Measurements from ENCODE around the gene MCOLN1. TPM values are rescaled to one million over a fixed set of nuclear protein-coding genes. Genes with fewer than 3 reads are reported as not detected.

MCOLN1 gene
- total RNA-seq, 1 donor from 2014 or later: 6.6 TPM

GRCh38 chr19:7524992-7525739 is 2.7 kb downstream of the MCOLN1 start:
- Histone ChIP-seq H3K27ac (no peak overlapping the region), H3K4me1 (peaks cover 10% of the 10 kb centered on the region), H3K9me3 (ENCODE audit: low read depth) (no peaks in the 10 kb centered on the region), H3K79me2 (ENCODE audit: low read depth) (no peaks in the 10 kb centered on the region), H2AFZ (replicated peaks) (no peak overlapping the region), H3K4me2 (no peak overlapping the region), H3K9ac (no peak overlapping the region), H3K36me3 (no peaks in the 10 kb centered on the region), H3K27me3 (no peaks in the 10 kb centered on the region), H4K20me1 (ENCODE audit: low read depth) (peaks cover 4% of the 10 kb centered on the region), H3F3A (ENCODE audit: low read depth) (peaks cover 11% of the 10 kb centered on the region), H3K4me3 (no peak overlapping the region)
- Mint-ChIP-seq H3K4me1 (peaks cover 14% of the 10 kb centered on the region), H3K4me3 (no peak overlapping the region), H3K27ac (no peak overlapping the region), H3K36me3 (peaks cover 2% of the 10 kb centered on the region), H3K9me3 (no peaks in the 10 kb centered on the region), H3K27me3 (ENCODE audit: insufficient read depth, low read depth) (peaks cover 10% of the 10 kb centered on the region)
- DNase-seq (ENCODE audit: low spot score): no peak
- TF ChIP-seq CTCF (IDR thresholded peaks at IDR 0.05) (no peak), EZH2 (IDR thresholded peaks at IDR 0.05) (no peak), EZH2phosphoT487 (IDR thresholded peaks at IDR 0.05) (no peak)

GRCh38 chr19:7526059-7526929 is 3.9 kb downstream of the MCOLN1 start:
- no peaks in the 10 kb centered on the region for H3K36me3 Mint-ChIP-seq
- Histone ChIP-seq H3K9me3 (ENCODE audit: low read depth) (no peaks in the 10 kb centered on the region), H3K4me3 (no peak overlapping the region), H2AFZ (replicated peaks) (no peak overlapping the region), H3K36me3 (no peaks in the 10 kb centered on the region), H4K20me1 (ENCODE audit: low read depth) (peaks cover 4% of the 10 kb centered on the region), H3F3A (ENCODE audit: low read depth) (peaks cover 5% of the 10 kb centered on the region), H3K4me1 (peaks cover 10% of the 10 kb centered on the region), H3K9ac (no peak overlapping the region), H3K4me2 (no peak overlapping the region), H3K27ac (no peak overlapping the region), H3K27me3 (no peaks in the 10 kb centered on the region), H3K79me2 (ENCODE audit: low read depth) (no peaks in the 10 kb centered on the region)
- DNase-seq (ENCODE audit: low spot score): no peak
- peaks cover 10% of the 10 kb centered on the region for H3K4me1 Mint-ChIP-seq
- H3K27me3 Mint-ChIP-seq (ENCODE audit: insufficient read depth, low read depth): peaks cover 8% of the 10 kb centered on the region
- TF ChIP-seq CTCF (IDR thresholded peaks at IDR 0.05): no peak
- no peak for TF ChIP-seq EZH2 (IDR thresholded peaks at IDR 0.05)
- TF ChIP-seq EZH2phosphoT487 (IDR thresholded peaks at IDR 0.05): no peak
- no peaks in the 10 kb centered on the region for H3K9me3 Mint-ChIP-seq
- no peak overlapping the region for H3K4me3 Mint-ChIP-seq
- no peak overlapping the region for H3K27ac Mint-ChIP-seq

GRCh38 chr19:7527516-7528191 is 5.2 kb downstream of the MCOLN1 start:
- no peak overlapping the region for H3K4me3 Mint-ChIP-seq
- Histone ChIP-seq H3K27me3 (no peaks in the 10 kb centered on the region), H3K4me1 (peaks cover 6% of the 10 kb centered on the region), H3F3A (ENCODE audit: low read depth) (no peaks in the 10 kb centered on the region), H2AFZ (replicated peaks) (no peak overlapping the region), H3K79me2 (ENCODE audit: low read depth) (no peaks in the 10 kb centered on the region), H3K4me3 (no peak overlapping the region), H3K9me3 (ENCODE audit: low read depth) (no peaks in the 10 kb centered on the region), H3K9ac (no peak overlapping the region), H3K36me3 (no peaks in the 10 kb centered on the region), H3K27ac (no peak overlapping the region), H3K4me2 (no peak overlapping the region), H4K20me1 (ENCODE audit: low read depth) (peaks cover 4% of the 10 kb centered on the region)
- H3K27me3 Mint-ChIP-seq (ENCODE audit: insufficient read depth, low read depth): peaks cover 4% of the 10 kb centered on the region
- no peaks in the 10 kb centered on the region for H3K36me3 Mint-ChIP-seq
- no peak overlapping the region for H3K27ac Mint-ChIP-seq
- peaks cover 4% of the 10 kb centered on the region for H3K4me1 Mint-ChIP-seq
- TF ChIP-seq CTCF (IDR thresholded peaks at IDR 0.05) (no peak), EZH2phosphoT487 (IDR thresholded peaks at IDR 0.05) (no peak), EZH2 (IDR thresholded peaks at IDR 0.05) (no peak)
- H3K9me3 Mint-ChIP-seq: no peaks in the 10 kb centered on the region
- DNase-seq (ENCODE audit: low spot score): no peak
